ENCODE measurements around the gene FILIP1. TPM values are rescaled to one million over a fixed set of nuclear protein-coding genes. Genes with fewer than 3 reads are reported as not detected.
A peak's percentile ranks its signal among the peaks of the same experiment; 100 is the strongest.

Gene FILIP1
- total and polyA plus RNA-seq, 2 of the 4 experiments (the other 2 are of a cell fraction) = under 0.01 to 0.03 TPM

DNA sequence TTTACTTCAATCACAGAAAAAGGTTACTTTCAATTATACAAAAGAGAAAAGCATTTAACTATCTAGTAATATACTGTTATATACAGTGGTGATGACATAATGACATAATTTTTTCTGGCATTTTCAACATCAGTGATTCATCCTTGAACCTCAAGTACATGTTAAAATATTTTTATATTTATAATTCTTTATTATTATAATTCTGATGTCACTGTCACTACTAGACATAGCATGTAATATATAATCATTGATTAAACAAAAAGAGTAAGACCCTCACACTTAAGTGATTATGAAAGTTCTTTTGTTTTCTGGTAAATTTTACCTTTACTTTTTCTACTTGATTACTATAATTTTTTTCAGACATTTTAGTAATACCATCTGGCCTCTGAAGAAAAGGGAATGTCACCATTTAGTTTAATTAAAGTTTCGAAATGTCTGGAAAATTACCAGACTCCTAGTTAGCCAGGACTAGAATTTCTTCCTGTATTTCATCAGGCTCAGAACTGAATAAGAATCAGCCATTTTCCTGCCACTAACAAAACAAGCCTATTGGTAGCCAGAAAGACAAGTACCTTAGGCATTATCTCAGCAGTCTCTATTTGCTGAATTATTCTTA, 71.5 kb downstream of the FILIP1 start:
- Histone ChIP-seq H2AFZ (replicated peaks; ENCODE audit: low read length, poor library complexity) (no peak overlapping the region), H4K5ac (ENCODE audit: low read depth, low read length) (no peak overlapping the region), H2BK120ac (ENCODE audit: low read depth, low read length) (no peak overlapping the region), H3K4me1 (ENCODE audit: control insufficient read depth, insufficient read depth, low read length) (peaks cover 9% of the 10 kb centered on the region), H4K20me1 (ENCODE audit: insufficient read depth, low read length) (no peaks in the 10 kb centered on the region), H3K4me2 (ENCODE audit: low read depth, low read length) (no peak overlapping the region), H3K14ac (replicated peaks; ENCODE audit: low read depth, low read length) (no peak overlapping the region), H3K27me3 (ENCODE audit: control insufficient read depth, insufficient read depth, low read length) (no peaks in the 10 kb centered on the region), H3K27ac (ENCODE audit: insufficient read depth, low read length) (no peak overlapping the region), H4K91ac (ENCODE audit: insufficient read depth, low read depth, low read length) (no peak overlapping the region), H3K9me3 (ENCODE audit: control insufficient read depth, insufficient read depth, low read length) (no peaks in the 10 kb centered on the region), H2AK9ac (replicated peaks; ENCODE audit: low read depth, low read length, poor library complexity) (no peak overlapping the region), H2AK5ac (ENCODE audit: low read depth, low read length) (no peak overlapping the region), H3K23ac (ENCODE audit: low read depth, low read length) (no peak overlapping the region), H3K9me1 (ENCODE audit: insufficient read depth, low read length) (no peaks in the 10 kb centered on the region), H3K79me1 (ENCODE audit: low read depth in 1 of 2, low read length in 2 of 2) (no peaks in the 10 kb centered on the region), H3K18ac (ENCODE audit: low read depth, low read length) (peak overlapping the region; percentile 24; the same call in 1 of the 2 replicates), H2BK5ac (ENCODE audit: low read depth, low read length, poor library complexity, severe bottlenecking) (no peak overlapping the region), H3K36me3 (ENCODE audit: control insufficient read depth, insufficient read depth, low read length) (no peaks in the 10 kb centered on the region), H3K56ac (ENCODE audit: extremely low read depth, insufficient read depth, low read length) (no peak overlapping the region), H3K9ac (ENCODE audit: low read depth, low read length) (no peak overlapping the region), H3K4me3 (ENCODE audit: insufficient read depth, low read depth, low read length) (no peak overlapping the region), H4K8ac (ENCODE audit: low read depth in 2 of 2, low read length in 2 of 2) (no peak overlapping the region), H3K4ac (ENCODE audit: low read depth, low read length) (no peak overlapping the region), H2BK15ac (ENCODE audit: low read depth, low read length) (no peak overlapping the region), H2BK20ac (ENCODE audit: low read depth, low read length) (no peak overlapping the region)
- ChIA-PET POLR2A (ENCODE audit: unreplicated experiment) (no interaction called here), CTCF (no interaction called here)
- ATAC-seq (ENCODE audit: low read depth) (peak; percentile 54), DNase-seq (peak; percentile 65)
- BruUV-seq (replicated peaks) = no TSS peak
- WGBS, 2 experiments (ENCODE audit: extremely low coverage in 2 of 2, insufficient read length in 1 of 2) = no CpG with 5 or more reads among the region's 1 CpG
- dilution Hi-C loops (cut with HindIII; ENCODE audit: low sequenced_read_pairs, unreplicated experiment) (no loop called here), in situ Hi-C loops (cut with MboI; ENCODE audit: low sequenced_read_pairs) (no loop called here), intact Hi-C loops (cut with micrococcal nuclease) (no loop called here)
- TF ChIP-seq POLR2A (IDR thresholded peaks at IDR 0.05; ENCODE audit: low read depth, low read length) = no peak
- no peak for TF ChIP-seq FOS (IDR thresholded peaks at IDR 0.05; ENCODE audit: low read depth, low read length)
- TF ChIP-seq SMC3 (IDR thresholded peaks at IDR 0.05; ENCODE audit: low read depth, low read length) = no peak
- no peak for TF ChIP-seq CEBPB (IDR thresholded peaks at IDR 0.05; ENCODE audit: low read depth, low read length)
- TF ChIP-seq, protein P1, sequence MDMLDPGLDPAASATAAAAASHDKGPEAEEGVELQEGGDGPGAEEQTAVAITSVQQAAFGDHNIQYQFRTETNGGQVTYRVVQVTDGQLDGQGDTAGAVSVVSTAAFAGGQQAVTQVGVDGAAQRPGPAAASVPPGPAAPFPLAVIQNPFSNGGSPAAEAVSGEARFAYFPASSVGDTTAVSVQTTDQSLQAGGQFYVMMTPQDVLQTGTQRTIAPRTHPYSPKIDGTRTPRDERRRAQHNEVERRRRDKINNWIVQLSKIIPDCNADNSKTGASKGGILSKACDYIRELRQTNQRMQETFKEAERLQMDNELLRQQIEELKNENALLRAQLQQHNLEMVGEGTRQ (IDR thresholded peaks at IDR 0.05; ENCODE audit: low read depth, low read length) = no peak
- no peak for TF ChIP-seq RFX5 (IDR thresholded peaks at IDR 0.05; ENCODE audit: low read depth, low read length)
- TF ChIP-seq MXI1 (IDR thresholded peaks at IDR 0.05; ENCODE audit: borderline replicate concordance, low read depth, low read length) = no peak
- no peak for TF ChIP-seq RAD21 (IDR thresholded peaks at IDR 0.05; ENCODE audit: low read length)
- TF ChIP-seq, protein P2, sequence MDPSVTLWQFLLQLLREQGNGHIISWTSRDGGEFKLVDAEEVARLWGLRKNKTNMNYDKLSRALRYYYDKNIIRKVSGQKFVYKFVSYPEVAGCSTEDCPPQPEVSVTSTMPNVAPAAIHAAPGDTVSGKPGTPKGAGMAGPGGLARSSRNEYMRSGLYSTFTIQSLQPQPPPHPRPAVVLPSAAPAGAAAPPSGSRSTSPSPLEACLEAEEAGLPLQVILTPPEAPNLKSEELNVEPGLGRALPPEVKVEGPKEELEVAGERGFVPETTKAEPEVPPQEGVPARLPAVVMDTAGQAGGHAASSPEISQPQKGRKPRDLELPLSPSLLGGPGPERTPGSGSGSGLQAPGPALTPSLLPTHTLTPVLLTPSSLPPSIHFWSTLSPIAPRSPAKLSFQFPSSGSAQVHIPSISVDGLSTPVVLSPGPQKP (IDR thresholded peaks at IDR 0.05; ENCODE audit: borderline replicate concordance, low read depth, low read length) = no peak
- TF ChIP-seq BHLHE40 (IDR thresholded peaks at IDR 0.05; ENCODE audit: low read depth, low read length) = no peak
- TF ChIP-seq CHD1 (IDR thresholded peaks at IDR 0.05; ENCODE audit: low read depth, low read length) = no peak
- TF ChIP-seq MAZ (IDR thresholded peaks at IDR 0.05; ENCODE audit: borderline replicate concordance, low read depth, low read length) = no peak
- TF ChIP-seq, protein P3, sequence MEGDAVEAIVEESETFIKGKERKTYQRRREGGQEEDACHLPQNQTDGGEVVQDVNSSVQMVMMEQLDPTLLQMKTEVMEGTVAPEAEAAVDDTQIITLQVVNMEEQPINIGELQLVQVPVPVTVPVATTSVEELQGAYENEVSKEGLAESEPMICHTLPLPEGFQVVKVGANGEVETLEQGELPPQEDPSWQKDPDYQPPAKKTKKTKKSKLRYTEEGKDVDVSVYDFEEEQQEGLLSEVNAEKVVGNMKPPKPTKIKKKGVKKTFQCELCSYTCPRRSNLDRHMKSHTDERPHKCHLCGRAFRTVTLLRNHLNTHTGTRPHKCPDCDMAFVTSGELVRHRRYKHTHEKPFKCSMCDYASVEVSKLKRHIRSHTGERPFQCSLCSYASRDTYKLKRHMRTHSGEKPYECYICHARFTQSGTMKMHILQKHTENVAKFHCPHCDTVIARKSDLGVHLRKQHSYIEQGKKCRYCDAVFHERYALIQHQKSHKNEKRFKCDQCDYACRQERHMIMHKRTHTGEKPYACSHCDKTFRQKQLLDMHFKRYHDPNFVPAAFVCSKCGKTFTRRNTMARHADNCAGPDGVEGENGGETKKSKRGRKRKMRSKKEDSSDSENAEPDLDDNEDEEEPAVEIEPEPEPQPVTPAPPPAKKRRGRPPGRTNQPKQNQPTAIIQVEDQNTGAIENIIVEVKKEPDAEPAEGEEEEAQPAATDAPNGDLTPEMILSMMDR (conservative IDR thresholded peaks at IDR 0.05; ENCODE audit: low read depth, low read length) = no peak
- no peak for TF ChIP-seq NFE2L2 (IDR thresholded peaks at IDR 0.05; ENCODE audit: low read depth, low read length)
- TF ChIP-seq MAFK (IDR thresholded peaks at IDR 0.05; ENCODE audit: low read depth, low read length) = no peak
- no peak for TF ChIP-seq RCOR1 (IDR thresholded peaks at IDR 0.05; ENCODE audit: insufficient replicate concordance, low read length)

Measured in IMR-90 (cell line).